Measurements from ENCODE around the gene THSD7A. TPM values are rescaled to one million over a fixed set of nuclear protein-coding genes. Genes with fewer than 3 reads are reported as not detected.

Gene THSD7A
- total and polyA plus RNA-seq, 11 donors, result 0.11 to 5.2 (median 1.1) TPM

DNA sequence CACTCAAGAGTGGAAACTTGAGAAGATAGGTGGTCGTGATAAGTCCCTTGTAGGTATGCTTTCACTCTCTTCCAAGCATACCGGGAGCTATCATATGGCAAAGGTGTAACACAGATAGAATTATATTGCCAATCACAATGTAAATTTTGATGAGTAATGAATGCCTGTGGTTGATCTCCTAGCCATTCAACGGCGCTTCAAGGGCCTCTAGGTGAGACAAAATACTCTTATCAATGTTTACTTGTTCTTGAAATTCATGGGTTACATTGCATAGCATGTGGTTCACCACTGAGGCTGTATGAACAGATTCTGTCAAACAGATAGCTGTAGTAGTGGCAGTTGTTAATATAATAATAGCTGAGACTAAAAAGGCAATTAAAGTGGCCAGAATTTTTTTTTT, 82.4 kb downstream of the THSD7A start:
- peaks cover 0 to 6% (median 0%) of the 10 kb centered on the region in 12 donors for H3K9me3 ChIP-seq
- no peaks in the 10 kb centered on the region for H3K27me3 ChIP-seq
- no peak overlapping the region for H3K27ac ChIP-seq
- H3K4me3 ChIP-seq, result no peak overlapping the region
- TF ChIP-seq POLR2A (IDR thresholded peaks at IDR 0.05), result no peak
- TF ChIP-seq, protein P1, sequence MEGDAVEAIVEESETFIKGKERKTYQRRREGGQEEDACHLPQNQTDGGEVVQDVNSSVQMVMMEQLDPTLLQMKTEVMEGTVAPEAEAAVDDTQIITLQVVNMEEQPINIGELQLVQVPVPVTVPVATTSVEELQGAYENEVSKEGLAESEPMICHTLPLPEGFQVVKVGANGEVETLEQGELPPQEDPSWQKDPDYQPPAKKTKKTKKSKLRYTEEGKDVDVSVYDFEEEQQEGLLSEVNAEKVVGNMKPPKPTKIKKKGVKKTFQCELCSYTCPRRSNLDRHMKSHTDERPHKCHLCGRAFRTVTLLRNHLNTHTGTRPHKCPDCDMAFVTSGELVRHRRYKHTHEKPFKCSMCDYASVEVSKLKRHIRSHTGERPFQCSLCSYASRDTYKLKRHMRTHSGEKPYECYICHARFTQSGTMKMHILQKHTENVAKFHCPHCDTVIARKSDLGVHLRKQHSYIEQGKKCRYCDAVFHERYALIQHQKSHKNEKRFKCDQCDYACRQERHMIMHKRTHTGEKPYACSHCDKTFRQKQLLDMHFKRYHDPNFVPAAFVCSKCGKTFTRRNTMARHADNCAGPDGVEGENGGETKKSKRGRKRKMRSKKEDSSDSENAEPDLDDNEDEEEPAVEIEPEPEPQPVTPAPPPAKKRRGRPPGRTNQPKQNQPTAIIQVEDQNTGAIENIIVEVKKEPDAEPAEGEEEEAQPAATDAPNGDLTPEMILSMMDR (IDR thresholded peaks at IDR 0.05), result no peak
- intact Hi-C loops (cut with DNase I), result no loop called here
- no peaks in the 10 kb centered on the region for H3K36me3 ChIP-seq
- DNase-seq, result no peak
- 90 to 99% (median 93%) methylated on average over 4 of the region's 4 CpGs for WGBS, 4 donors
- no peaks in the 10 kb centered on the region for H3K4me1 ChIP-seq
- no peak for ATAC-seq

DNA sequence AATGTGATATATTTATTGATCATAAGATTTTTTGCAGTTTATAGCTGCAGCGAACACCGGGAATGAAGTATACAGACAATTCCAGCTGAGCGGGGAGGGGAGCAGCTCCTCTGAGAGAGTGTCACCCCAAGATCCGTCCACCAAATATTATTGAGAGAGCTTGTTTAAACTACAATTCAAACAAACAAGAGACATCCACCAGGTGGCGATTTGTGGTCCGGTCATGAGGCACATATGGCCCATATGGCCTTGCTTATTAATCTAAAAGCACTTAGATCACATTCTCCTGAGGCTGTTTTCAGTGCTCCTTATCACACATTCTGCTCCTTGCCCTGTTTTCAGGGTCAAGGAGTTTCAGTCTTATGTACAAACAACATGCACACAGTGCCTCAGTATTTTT, 83.1 kb downstream of the THSD7A start:
- TF ChIP-seq, protein P1 (IDR thresholded peaks at IDR 0.05), result no peak
- no peak for TF ChIP-seq POLR2A (IDR thresholded peaks at IDR 0.05)
- no peaks in the 10 kb centered on the region for H3K4me1 ChIP-seq
- no peaks in the 10 kb centered on the region for H3K27me3 ChIP-seq
- H3K4me3 ChIP-seq, result no peak overlapping the region
- DNase-seq (no peak), ATAC-seq (no peak)
- no peak overlapping the region for H3K27ac ChIP-seq
- 91 to 96% (median 94%) methylated on average over 6 of the region's 6 CpGs for WGBS, 4 donors
- H3K9me3 ChIP-seq, result peaks cover 0 to 6% (median 0%) of the 10 kb centered on the region in 12 donors
- intact Hi-C loops (cut with DNase I), result no loop called here
- H3K36me3 ChIP-seq, result no peaks in the 10 kb centered on the region

DNA sequence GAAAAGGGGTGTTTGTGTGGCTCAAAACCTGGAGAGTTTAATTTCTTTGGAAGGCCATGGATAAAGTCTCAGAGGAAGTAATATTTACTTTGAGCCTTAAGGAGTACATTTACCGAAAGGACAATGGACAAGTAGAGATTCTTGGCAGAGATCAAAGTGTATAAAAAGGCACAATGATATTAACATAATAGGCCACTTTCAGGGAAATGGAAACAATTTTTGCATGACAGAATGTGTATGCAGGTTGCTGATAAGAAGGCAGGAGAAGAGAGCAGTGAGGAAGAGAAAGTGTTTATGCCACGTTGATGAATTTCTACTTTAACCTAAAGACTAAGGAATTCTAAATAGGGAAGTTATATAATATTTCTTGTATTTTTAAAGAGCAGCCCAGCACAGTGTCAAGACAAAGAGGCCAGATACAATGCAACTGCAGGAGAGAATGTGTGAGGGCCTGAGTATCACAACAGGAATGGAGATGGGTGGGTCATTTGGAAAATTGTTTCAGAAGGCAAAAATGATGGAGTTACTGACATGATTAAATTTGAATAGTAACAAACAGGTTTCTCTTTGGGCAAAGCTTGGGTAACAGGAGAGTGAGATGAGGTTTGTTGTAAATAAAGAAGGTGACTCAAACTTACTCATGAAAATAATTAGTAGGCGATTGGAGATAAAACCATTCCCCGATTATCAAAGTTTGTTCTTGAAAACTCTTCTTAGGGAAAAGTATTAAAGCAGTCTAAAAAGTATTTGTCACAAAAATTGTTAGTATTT, 84.1 kb downstream of the THSD7A start:
- DNase-seq, result no peak
- Histone ChIP-seq H3K4me1 (peaks cover 0 to under 1% (median 0%) of the 10 kb centered on the region in 12 donors), H3K36me3 (no peaks in the 10 kb centered on the region), H3K27ac (no peak overlapping the region), H3K9me3 (peaks cover 0 to 6% (median 0%) of the 10 kb centered on the region in 12 donors), H3K27me3 (no peaks in the 10 kb centered on the region), H3K4me3 (no peak overlapping the region)
- TF ChIP-seq, protein P1 (IDR thresholded peaks at IDR 0.05), result no peak
- no peak for TF ChIP-seq POLR2A (IDR thresholded peaks at IDR 0.05)
- WGBS, 4 donors, result 74 to 80% (median 78%) methylated on average over 4 of the region's 4 CpGs
- intact Hi-C loops (cut with DNase I), result no loop called here
- ATAC-seq, result no peak

DNA sequence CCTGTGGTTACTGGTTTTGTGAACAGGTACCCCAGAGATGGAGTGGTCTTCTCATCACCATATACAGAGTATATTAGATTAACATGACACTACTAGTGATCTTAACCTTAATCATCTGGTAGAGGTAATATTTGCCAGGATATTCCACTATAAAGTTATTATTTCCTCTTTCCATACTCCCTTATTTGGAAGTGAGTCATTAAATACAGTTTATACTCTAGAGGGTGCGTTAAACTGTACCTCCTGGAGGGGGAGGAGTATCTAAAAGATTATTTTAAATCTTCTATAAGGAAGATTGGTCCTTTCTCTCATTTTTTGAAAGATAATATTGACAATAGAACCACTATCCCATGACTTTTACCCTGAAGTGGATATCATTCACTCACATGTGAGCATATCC, 85.4 kb downstream of the THSD7A start:
- H3K9me3 ChIP-seq, result peaks cover 0 to 6% (median 0%) of the 10 kb centered on the region in 12 donors
- no peak for DNase-seq
- no peaks in the 10 kb centered on the region for H3K27me3 ChIP-seq
- TF ChIP-seq, protein P1 (IDR thresholded peaks at IDR 0.05), result no peak
- TF ChIP-seq POLR2A (IDR thresholded peaks at IDR 0.05), result no peak
- H3K36me3 ChIP-seq, result no peaks in the 10 kb centered on the region
- no peak for ATAC-seq
- peaks cover 0 to 4% (median 0%) of the 10 kb centered on the region in 12 donors for H3K4me1 ChIP-seq
- intact Hi-C loops (cut with DNase I), result no loop called here
- no peak overlapping the region for H3K27ac ChIP-seq
- H3K4me3 ChIP-seq, result no peak overlapping the region
- WGBS, 4 donors, result 91 to 95% (median 92%) methylated on average over 1 of the region's 1 CpG

Measured in heart left ventricle (tissue), 16 donors.